HG03439 (cell line): ENCODE measurements around the gene TBCC.

Source experiments
- ATAC-seq: cut with Tn5 transposase; IDR thresholded peaks from one replicate; pipeline ENCODE4 v1.9.1; 2021; ENCODE audit warnings: mild to moderate bottlenecking, moderate library complexity; ENCODE audit not compliant: unreplicated experiment

The TBCC gene

DNA sequence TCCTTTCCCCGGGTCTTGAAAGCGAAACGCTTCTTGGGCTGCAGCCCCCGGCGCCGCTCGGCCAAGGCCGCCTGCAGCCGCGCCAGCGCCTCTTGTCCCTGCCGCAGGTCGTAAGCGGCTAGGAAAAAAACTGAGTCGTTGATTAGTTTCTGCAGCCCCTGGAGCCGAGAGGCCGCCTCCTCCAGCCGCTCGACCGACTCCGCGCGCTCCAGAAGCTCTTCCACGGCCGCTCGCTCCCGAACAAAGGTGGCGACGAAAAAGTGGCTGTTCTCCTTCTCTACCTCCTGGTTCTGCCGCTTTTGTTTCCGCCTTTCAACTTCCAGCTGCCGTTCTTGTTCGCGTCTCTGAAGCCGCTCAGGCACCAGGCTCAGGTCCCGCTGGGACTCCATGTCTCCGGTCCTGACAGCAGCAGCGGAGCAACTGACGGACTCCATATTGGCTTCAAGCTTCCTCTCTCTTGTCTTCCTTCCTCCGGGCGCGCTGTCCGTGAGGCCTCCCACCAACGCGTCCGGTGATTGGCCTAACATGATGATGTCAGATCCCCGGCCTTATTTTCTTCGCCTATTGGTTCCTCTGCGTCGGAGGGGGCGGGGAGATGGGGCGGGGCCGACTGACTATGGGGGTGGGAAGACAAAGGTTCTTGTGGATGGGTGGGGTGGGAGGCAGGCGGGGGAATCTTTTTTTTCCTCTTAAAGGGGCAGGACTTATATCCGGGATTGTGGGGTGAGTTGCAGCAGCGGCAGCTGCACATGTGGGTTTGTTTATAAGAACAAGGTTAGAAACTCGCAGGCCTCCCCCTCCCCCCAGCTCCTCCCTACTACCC lies at the start of gene TBCC:
Gene TBCC, minus strand, starts transcription at position 464 of the 823 bp plus-strand sequence. Its CDS starts 30 bp downstream, at position 434.
- peak; percentile 74 for ATAC-seq

DNA sequence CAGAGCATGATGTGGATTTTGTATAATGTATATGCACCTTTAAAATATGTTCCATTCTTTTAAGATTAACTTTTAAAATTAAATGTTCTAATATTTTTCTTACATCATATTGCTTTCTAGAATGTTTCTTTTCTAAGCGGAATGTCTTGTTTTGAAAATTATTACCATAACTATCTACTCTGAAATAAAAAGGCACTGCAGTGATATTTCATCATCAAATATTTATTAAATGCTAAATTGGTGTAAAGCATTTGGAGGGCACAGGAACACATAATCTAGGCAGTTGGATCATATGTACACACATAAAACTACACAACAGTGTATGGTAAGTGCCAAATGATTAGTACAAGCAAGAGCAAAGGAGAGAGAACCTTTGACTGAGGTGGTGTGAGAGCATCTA lies 49.7 kb upstream of the TBCC start:
- no peak for ATAC-seq

GRCh38 chr6:42791706-42792320 lies 45.9 kb upstream of the TBCC start:
- ATAC-seq: no peak

- ATAC-seq: no peak
These were observed 44.8 kb upstream of the TBCC start for GRCh38 chr6:42790549-42791181.

DNA sequence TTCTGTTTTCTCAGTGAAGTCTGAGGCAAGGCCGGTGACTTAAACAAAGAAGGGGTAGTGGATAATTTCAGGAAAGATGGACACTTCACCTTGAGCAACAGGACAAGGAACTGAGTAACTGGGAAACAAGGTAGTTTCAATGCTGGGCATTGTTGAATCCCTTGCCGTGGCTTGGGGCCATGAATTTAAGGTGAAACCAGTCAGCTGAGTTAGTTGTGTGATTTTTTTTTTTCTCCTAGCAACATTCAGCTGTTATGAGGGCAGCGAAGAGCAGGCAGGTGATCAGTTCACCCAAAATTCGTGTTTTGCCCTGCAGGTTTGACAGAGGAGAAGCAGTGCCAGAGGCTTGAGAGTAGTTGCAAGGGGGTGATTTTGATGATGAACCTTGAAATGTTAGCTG lies 42.8 kb upstream of the TBCC start:
- no peak for ATAC-seq

DNA sequence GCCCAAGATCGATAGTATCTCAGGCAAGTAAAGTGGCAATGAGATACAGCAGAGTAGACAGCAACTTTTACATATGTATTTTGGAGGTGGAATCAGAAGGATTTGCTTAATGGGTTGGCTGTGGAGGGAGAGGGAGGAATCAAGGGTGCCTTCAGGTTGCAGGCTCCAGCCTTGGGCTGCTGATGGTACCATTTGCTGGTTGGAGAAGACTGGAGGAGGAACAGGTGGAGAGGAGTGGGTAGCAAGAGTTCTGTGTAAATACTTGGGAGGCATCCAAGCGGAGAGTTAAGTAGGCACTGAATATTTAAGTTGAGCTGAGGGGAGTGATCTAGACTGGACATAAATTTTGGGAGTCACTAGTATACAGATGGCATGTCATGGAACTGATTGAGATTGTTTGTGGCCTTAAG lies 41.2 kb upstream of the TBCC start:
- ATAC-seq: no peak

DNA sequence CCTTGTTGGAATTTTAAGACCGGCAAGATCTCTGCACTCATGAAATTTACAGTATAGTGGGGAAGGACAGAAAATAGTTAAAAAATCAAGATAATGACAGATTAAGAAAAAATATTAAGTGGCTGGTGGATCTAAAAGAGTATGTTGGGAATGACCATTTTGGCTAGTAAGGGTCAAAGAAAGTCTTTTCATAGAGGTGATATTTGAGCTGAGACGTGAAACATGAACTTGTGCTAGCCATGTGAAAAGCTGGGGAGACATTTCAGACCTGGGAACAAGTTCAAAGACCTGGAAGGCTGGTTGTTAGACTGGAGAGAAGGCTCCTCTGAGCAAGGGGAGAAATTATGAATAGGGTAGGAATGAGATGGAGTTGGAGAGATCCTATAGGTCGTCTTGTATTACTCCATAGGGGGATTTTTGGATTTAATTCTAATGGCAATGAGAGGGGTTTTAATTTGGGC lies 40.7 kb upstream of the TBCC start:
- no peak for ATAC-seq

DNA sequence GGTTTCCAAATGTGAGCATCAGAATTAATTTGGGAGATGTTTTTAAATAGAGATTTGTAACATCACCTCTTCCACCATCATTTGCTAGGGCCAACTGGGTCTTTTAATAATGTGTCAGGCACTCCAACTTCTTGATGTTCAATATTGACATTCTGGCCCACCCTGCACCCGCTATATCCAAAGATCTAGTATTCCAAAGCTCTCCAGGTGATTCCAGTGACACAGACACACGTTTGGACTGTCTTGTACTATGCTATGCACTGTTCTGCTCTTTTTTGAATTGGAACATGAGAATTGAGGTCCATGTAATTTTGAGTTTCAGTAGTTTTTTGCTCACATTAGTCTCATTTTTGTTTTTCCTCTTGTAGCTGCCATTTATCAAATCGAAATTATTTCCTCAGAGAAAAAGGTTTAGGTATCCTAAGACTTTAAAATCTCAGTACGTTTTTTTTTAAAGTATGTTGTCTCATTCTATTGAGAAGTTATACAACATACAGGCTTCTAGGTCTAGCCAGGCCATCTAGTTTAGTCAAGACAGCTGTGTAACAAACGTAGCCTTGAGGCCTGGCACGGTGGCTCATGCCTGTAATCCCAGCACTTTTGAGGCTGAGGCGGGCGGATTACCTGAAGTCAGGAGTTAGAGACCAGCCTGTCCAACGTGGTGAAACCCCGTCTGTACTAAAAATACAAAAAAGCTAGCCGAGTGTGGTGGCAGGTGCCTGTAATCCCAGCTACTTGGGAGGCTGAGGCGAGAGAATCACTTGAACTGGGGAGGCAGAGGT lies 39.0 kb upstream of the TBCC start:
- no peak for ATAC-seq

DNA sequence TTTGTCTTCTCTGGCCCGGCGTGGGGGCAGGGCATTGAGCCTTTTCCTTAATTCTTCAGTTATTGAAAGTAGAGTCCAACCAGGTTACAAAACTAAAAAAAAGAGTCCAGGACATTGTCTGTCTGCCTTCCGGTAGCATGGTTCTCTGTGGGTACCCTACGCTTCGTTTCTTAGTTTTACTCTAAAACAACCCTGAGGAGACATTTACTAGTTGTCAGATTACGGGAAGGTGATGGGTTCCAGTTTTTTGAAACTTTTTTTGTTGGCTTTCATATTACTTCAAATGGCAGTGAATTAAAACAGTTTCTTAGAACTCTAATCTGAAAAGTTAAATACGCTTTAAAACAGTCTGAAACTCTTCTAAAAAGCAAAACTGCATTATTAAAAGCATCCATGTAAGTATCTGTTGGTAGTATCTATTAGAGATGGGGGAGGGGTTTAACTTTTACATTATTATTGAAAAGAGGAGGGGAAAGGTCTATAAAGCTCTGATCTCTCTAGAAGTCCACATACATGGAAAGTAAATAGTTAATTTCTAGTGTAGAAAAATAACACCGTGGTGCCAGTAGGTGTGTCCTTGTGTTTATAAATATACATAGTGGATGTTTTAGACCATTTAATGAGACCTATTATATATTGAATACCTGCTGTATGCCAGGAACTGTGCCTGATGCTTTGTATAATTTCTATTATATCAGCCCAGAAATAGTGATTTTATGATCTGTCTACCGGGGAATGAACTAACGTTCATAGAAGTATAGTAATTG lies 38.2 kb upstream of the TBCC start:
- no peak for ATAC-seq

GRCh38 chr6:42783177-42783875 lies 37.4 kb upstream of the TBCC start:
- no peak for ATAC-seq

DNA sequence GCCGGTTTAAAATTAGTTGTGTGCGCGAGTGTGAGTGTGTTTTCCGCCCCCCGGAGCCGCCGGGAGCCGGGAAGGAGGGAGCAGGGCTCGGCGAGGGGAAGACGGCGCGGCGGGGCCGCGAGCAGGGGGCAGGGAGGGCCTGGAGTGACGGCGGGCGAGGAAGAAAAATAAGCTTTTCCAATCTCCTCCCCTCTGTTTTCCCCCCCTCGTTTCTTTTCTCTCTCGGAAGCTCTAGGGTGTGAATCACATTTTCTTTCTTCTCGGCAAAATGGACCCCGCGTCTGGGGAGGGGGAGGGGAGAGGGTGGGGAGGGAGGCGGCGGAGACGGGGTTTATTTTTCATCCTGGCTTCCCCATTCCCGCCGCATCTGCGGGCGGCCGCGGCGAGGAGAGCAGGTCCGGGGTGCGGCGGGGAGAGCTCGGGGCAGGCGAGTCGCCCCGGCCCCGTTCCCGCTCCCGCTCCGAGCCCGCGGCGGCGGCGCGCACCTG lies 36.8 kb upstream of the TBCC start:
- ATAC-seq: no peak

- no peak for ATAC-seq
These were observed 36.1 kb upstream of the TBCC start, which contains the start of gene BICRAL for GRCh38 chr6:42781796-42782688. TSS of gene BICRAL (plus strand) at chr6:42782052. CDS start at chr6:42822023, 39,971 bp downstream.

DNA sequence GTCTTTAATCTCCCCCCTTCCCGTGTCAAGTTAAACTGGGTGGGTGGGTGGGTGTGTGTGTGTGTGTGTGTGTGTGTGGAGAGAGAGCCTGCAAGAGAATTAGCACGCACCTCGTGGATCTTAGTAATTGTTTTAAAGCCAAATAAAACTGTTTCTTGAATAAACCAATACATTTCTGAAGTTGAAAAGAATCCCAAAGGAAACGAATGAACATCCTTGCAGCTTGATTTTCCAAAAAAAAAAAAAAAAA lies 35.6 kb upstream of the TBCC start:
- no peak for ATAC-seq

DNA sequence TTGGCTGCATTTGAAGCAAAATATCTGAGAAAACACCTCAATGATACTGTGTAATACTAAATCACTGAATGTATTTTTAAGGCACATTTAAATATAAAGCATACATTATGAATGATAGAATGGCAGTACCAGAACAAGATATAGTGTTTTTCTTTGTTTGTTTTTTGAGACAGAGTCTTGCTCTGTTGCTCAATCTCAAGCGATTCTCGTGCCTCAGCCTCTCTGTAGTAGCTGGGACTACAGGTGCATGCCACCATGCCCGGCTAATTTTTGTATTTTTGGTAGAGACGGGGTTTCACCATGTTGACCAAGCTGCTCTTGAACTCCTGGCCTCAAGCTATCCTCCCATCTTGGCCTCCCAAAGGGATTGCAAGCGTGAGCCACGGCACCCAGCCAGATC lies 33.6 kb upstream of the TBCC start:
- ATAC-seq: no peak

- no peak for ATAC-seq
These were observed 32.2 kb upstream of the TBCC start for GRCh38 chr6:42778122-42778521.

- ATAC-seq: no peak
These were observed 31.4 kb upstream of the TBCC start for GRCh38 chr6:42777126-42777822.

- ATAC-seq: peak; percentile 36
These were observed 29.1 kb upstream of the TBCC start for GRCh38 chr6:42774821-42775487.

DNA sequence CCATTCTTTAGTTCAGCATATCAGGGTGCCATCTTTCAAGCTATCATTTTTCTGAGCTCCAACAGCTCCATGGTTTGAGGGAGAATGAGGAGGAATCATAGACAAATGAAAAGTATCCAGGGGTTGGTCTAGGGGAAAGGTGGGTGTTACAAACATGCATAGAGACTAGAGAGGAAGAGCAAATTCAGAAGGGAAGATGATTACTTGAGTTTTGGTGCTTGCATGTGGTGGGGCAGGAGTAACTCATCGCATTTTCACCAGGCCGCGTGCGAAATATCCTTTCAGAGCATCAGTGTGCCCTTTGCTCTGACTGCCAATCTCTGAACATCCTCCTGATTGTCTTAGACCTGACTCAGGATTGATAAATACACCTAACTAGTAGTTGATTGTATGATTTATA lies 28.3 kb upstream of the TBCC start:
- no peak for ATAC-seq
